GM18499 (cell line): ENCODE results near the gene DENND5B.
"Not testable (repeated sequence)": the region's sequence is repeated elsewhere in the genome, so short reads cannot be mapped to it uniquely, and the experiment has no call there.

Experiments used
- ATAC-seq: cut with Tn5 transposase; IDR thresholded peaks from one replicate; pipeline ENCODE4 v1.9.1; 2021; ENCODE audit warnings: moderate number of reproducible peaks; ENCODE audit not compliant: insufficient read depth, unreplicated experiment

DENND5B gene

GRCh38 chr12:31403099-31403607 lies 187.8 kb downstream of the DENND5B start:
- peak; percentile 64 for ATAC-seq

GRCh38 chr12:31393004-31393550 lies 197.9 kb downstream of the DENND5B start:
- no peak for ATAC-seq

GRCh38 chr12:31390991-31391390 lies 199.9 kb downstream of the DENND5B start:
- no peak for ATAC-seq

GRCh38 chr12:31388713-31389112 lies 202.2 kb downstream of the DENND5B start:
- no peak for ATAC-seq

GRCh38 chr12:31387466-31387865 lies 203.5 kb downstream of the DENND5B start:
- ATAC-seq: no peak

- ATAC-seq: no peak
Observed at GRCh38 chr12:31387011-31387410, 203.9 kb downstream of the DENND5B start.

- no peak for ATAC-seq
Observed at GRCh38 chr12:31386364-31386777, 204.6 kb downstream of the DENND5B start.

- not testable (repeated sequence) for ATAC-seq
Observed at GRCh38 chr12:31377210-31377609, 213.7 kb downstream of the DENND5B start.

GRCh38 chr12:31375422-31375821 lies 215.5 kb downstream of the DENND5B start:
- ATAC-seq: not testable (repeated sequence)

GRCh38 chr12:31371256-31371620 lies 219.7 kb downstream of the DENND5B start:
- no peak for ATAC-seq

GRCh38 chr12:31370531-31371255 lies 220.2 kb downstream of the DENND5B start:
- ATAC-seq: no peak

GRCh38 chr12:31369712-31370521 lies 221.0 kb downstream of the DENND5B start:
- ATAC-seq: no peak

- ATAC-seq: no peak
Observed at GRCh38 chr12:31368666-31369361, 222.1 kb downstream of the DENND5B start.

- no peak for ATAC-seq
Observed at GRCh38 chr12:31366104-31366621, 224.8 kb downstream of the DENND5B start.

GRCh38 chr12:31363831-31364230 lies 227.1 kb downstream of the DENND5B start:
- no peak for ATAC-seq

- no peak for ATAC-seq
Observed at GRCh38 chr12:31363416-31363809, 227.5 kb downstream of the DENND5B start.

- peak; percentile 52 for ATAC-seq
Observed at GRCh38 chr12:31362759-31363415, 228.0 kb downstream of the DENND5B start.

- ATAC-seq: peak; percentile 43
Observed at GRCh38 chr12:31362115-31362758, 228.7 kb downstream of the DENND5B start.

- ATAC-seq: no peak
Observed at GRCh38 chr12:31361730-31362114, 229.2 kb downstream of the DENND5B start.
